Measurements from ENCODE around the gene TPCN2.

TPCN2 gene

GRCh38 chr11:69033431-69033830 is 15.3 kb upstream of the TPCN2 start:
- TF ChIP-seq EZH2phosphoT487 (conservative IDR thresholded peaks at IDR 0.05; ENCODE audit: low read length): no peak
- TF ChIP-seq CTCF (IDR thresholded peaks at IDR 0.05; ENCODE audit: insufficient read depth, low read length, poor library complexity, severe bottlenecking): no peak
- Histone ChIP-seq H2AFZ (ENCODE audit: low read depth, low read length, severe bottlenecking) (no peak overlapping the region), H3K27me3 (ENCODE audit: low read length) (no peaks in the 10 kb centered on the region), H3K9me2 (replicated peaks; ENCODE audit: insufficient read depth, low read length) (no peaks in the 10 kb centered on the region), H3K79me2 (ENCODE audit: insufficient read depth, low read length) (no peaks in the 10 kb centered on the region), H3K9me3 (ENCODE audit: insufficient read depth, low read length) (no peaks in the 10 kb centered on the region), H3K36me3 (ENCODE audit: low read length) (no peaks in the 10 kb centered on the region), H3K4me2 (ENCODE audit: low read depth, low read length, poor library complexity, severe bottlenecking) (no peak overlapping the region), H3F3A (ENCODE audit: insufficient read depth) (no peaks in the 10 kb centered on the region), H3K4me3 (ENCODE audit: insufficient read depth, low read length, poor library complexity, severe bottlenecking) (no peak overlapping the region), H3K27ac (ENCODE audit: low read depth, low read length) (no peak overlapping the region), H4K20me1 (ENCODE audit: low read depth, low read length) (no peaks in the 10 kb centered on the region), H3K9ac (ENCODE audit: low read length) (no peak overlapping the region)

DNA sequence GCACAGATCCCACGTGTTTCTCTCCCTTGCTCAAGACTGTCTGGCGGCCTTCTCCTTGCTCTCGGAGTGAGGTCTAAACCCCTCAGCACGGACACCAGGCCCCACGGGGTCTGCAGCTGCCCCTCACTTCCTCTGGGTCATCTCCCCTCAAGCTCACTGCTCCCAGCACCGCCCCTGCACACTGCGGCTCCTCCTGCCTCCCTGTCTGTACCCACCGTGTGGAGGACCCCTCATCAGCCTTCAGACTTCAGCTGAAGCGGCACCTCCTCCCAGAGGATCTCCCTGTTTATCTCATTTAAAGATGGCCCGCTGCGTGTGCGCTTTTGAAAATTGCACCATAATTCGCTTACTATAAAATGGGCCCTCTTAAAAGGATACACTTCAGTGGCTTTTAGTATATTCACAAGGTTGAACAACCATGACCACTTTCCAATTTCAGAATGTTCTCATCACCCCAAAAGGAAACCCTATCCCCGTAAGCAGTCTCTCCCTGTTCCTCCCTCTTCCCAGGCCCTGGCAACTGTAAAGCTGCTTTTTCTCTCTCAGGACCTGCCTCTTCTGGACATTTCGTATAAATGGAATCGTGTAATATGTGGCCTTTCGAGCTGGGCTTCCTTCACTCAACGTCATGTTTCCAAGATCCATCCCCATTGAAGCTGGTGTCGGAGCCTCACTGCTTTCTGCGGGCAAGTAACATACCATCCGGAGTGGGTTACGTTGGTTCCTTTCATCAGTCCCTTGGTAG is 14.4 kb upstream of the TPCN2 start:
- Histone ChIP-seq H3K27me3 (ENCODE audit: low read length) (no peaks in the 10 kb centered on the region), H2AFZ (ENCODE audit: low read depth, low read length, severe bottlenecking) (no peak overlapping the region)

DNA sequence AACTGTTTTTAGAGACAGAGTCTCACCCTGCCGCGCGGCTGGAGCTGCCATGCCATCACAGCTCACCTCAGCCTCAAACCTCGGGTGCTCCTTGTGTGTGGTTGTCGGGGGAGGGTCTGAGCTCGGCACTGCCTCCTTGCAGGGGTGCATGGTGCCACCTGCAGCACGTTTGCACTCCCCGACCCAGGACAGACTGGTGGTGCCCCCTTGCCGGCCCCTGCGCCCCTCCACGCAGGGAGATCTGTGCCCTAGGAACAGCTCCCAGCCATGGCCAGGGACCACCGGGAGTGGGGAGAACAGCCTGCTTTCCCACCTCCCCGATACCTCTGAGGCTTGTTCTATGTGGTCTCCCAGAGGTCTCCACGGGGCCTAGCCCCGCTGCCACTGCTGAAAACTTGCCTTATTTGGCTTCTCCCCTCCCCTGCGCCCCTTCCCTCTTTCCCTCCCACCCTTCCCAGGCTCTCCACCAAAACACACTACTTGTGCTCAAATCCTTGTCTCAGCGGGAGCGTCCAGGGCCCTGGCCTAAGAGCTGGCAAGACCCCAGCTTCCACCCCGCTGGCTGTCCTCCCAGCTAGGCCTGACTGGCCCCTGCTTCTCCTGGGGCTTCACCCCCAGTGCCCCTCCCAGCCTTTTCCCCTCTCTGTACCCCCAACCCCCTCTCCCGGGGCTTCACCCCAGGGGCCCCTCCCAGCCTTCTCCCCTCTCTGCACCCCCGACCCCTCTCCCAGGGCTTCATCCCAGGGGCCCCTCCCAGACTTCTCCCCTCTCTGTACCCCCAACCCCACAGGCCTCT is 13.4 kb upstream of the TPCN2 start:
- Histone ChIP-seq H3K9ac (ENCODE audit: low read length) (no peak overlapping the region), H2AFZ (ENCODE audit: low read depth, low read length, severe bottlenecking) (no peak overlapping the region), H3K9me3 (ENCODE audit: insufficient read depth, low read length) (no peaks in the 10 kb centered on the region), H4K20me1 (ENCODE audit: low read depth, low read length) (no peaks in the 10 kb centered on the region), H3K4me2 (ENCODE audit: low read depth, low read length, poor library complexity, severe bottlenecking) (no peak overlapping the region), H3K4me3 (ENCODE audit: insufficient read depth, low read length, poor library complexity, severe bottlenecking) (no peak overlapping the region), H3K36me3 (ENCODE audit: low read length) (no peaks in the 10 kb centered on the region), H3K9me2 (replicated peaks; ENCODE audit: insufficient read depth, low read length) (no peaks in the 10 kb centered on the region), H3K79me2 (ENCODE audit: insufficient read depth, low read length) (no peaks in the 10 kb centered on the region), H3K27me3 (ENCODE audit: low read length) (no peaks in the 10 kb centered on the region), H3F3A (ENCODE audit: insufficient read depth) (no peaks in the 10 kb centered on the region), H3K27ac (ENCODE audit: low read depth, low read length) (no peak overlapping the region)
- TF ChIP-seq EZH2phosphoT487 (conservative IDR thresholded peaks at IDR 0.05; ENCODE audit: low read length): no peak
- TF ChIP-seq CTCF (IDR thresholded peaks at IDR 0.05; ENCODE audit: insufficient read depth, low read length, poor library complexity, severe bottlenecking): no peak

More for the DNA sequence above, 14.4 kb upstream of the TPCN2 start:
- TF ChIP-seq EZH2phosphoT487 (conservative IDR thresholded peaks at IDR 0.05; ENCODE audit: low read length): no peak
- TF ChIP-seq CTCF (IDR thresholded peaks at IDR 0.05; ENCODE audit: insufficient read depth, low read length, poor library complexity, severe bottlenecking): no peak
- H3K79me2 ChIP-seq (ENCODE audit: insufficient read depth, low read length): no peaks in the 10 kb centered on the region
- no peak overlapping the region for H3K4me2 ChIP-seq (ENCODE audit: low read depth, low read length, poor library complexity, severe bottlenecking)
- no peaks in the 10 kb centered on the region for H3K9me2 ChIP-seq (replicated peaks; ENCODE audit: insufficient read depth, low read length)
- no peaks in the 10 kb centered on the region for H3F3A ChIP-seq (ENCODE audit: insufficient read depth)
- H3K9ac ChIP-seq (ENCODE audit: low read length): no peak overlapping the region
- H3K36me3 ChIP-seq (ENCODE audit: low read length): no peaks in the 10 kb centered on the region
- H4K20me1 ChIP-seq (ENCODE audit: low read depth, low read length): no peaks in the 10 kb centered on the region
- no peak overlapping the region for H3K4me3 ChIP-seq (ENCODE audit: insufficient read depth, low read length, poor library complexity, severe bottlenecking)
- no peak overlapping the region for H3K27ac ChIP-seq (ENCODE audit: low read depth, low read length)
- no peaks in the 10 kb centered on the region for H3K9me3 ChIP-seq (ENCODE audit: insufficient read depth, low read length)

Measured in SU-DHL-6 (cell line).